ENCODE measurements around the gene PAQR9.

- TF ChIP-seq CTCF (IDR thresholded peaks at IDR 0.05) (no peak), POLR2A (IDR thresholded peaks at IDR 0.05) (no peak)
Measured at GRCh38 chr3:142947799-142948575, 15.5 kb downstream of the PAQR9 start.

Measured in uterus (tissue), 2 donors.